DMS114 treated with DMSO at 0.1 percent for 48 hours (cell line): ENCODE data around the gene ATP11A.

ENCODE experiments used
- DNase-seq: peaks from one replicate; lab custom pipeline; 2025; ENCODE audit not compliant: unreplicated experiment; lab: John Stamatoyannopoulos, UW

The ATP11A gene

GRCh38 chr13:112690283-112690929 lies 568 bp downstream of the ATP11A start:
- no peak for DNase-seq

- DNase-seq = no peak
These were observed 2.3 kb downstream of the ATP11A start for GRCh38 chr13:112692104-112692503.

- DNase-seq = no peak
These were observed 2.7 kb downstream of the ATP11A start for GRCh38 chr13:112692586-112692985.

GRCh38 chr13:112693831-112694497 lies 4.1 kb downstream of the ATP11A start:
- no peak for DNase-seq

GRCh38 chr13:112695121-112695520 lies 5.3 kb downstream of the ATP11A start:
- DNase-seq = no peak

GRCh38 chr13:112696001-112696868 lies 6.4 kb downstream of the ATP11A start:
- no peak for DNase-seq

GRCh38 chr13:112696869-112697465 lies 7.1 kb downstream of the ATP11A start:
- DNase-seq = no peak

- DNase-seq = no peak
These were observed 8.2 kb downstream of the ATP11A start for GRCh38 chr13:112697756-112698655.

GRCh38 chr13:112699322-112699918 lies 9.6 kb downstream of the ATP11A start:
- DNase-seq = no peak

- DNase-seq = no peak
These were observed 10.6 kb downstream of the ATP11A start for GRCh38 chr13:112700291-112701060.

- DNase-seq = no peak
These were observed 12.6 kb downstream of the ATP11A start for GRCh38 chr13:112702341-112702985.

- no peak for DNase-seq
These were observed 13.1 kb downstream of the ATP11A start for GRCh38 chr13:112702986-112703379.

GRCh38 chr13:112703449-112704284 lies 13.8 kb downstream of the ATP11A start:
- no peak for DNase-seq

- DNase-seq = no peak
These were observed 14.7 kb downstream of the ATP11A start for GRCh38 chr13:112704308-112705145.

- DNase-seq = no peak
These were observed 15.4 kb downstream of the ATP11A start for GRCh38 chr13:112705286-112705685.

GRCh38 chr13:112706171-112706570 lies 16.3 kb downstream of the ATP11A start:
- DNase-seq = no peak
